ENCODE measurements around the gene ARID1B. TPM values are rescaled to one million over a fixed set of nuclear protein-coding genes. Genes with fewer than 3 reads are reported as not detected.

Gene ARID1B
- total and polyA plus RNA-seq, 2 of the 13 experiments (the other 11 are each of a cell fraction or from before 2014, with no cell fraction given), result 20.1 to 32.6 TPM

GRCh38 chr6:157221049-157221816 lies 444.1 kb downstream of the ARID1B start (continued):
- TF ChIP-seq MAFK (conservative IDR thresholded peaks at IDR 0.05 in 1 of 2, IDR thresholded peaks at IDR 0.05 in 1 of 2; ENCODE audit: low read length in 2 of 2), result no peak
- no peak for TF ChIP-seq SMARCE1 (IDR thresholded peaks at IDR 0.05; ENCODE audit: borderline replicate concordance)
- peak; percentile 28 for TF ChIP-seq AGO1 (IDR thresholded peaks at IDR 0.05; ENCODE audit: low read depth, low read length, poor library complexity, severe bottlenecking)
- TF ChIP-seq JUN (CRISPR knock-in tag; IDR thresholded peaks at IDR 0.05), result no peak
- TF ChIP-seq TCF7 (IDR thresholded peaks at IDR 0.05; ENCODE audit: low read depth), result no peak
- TF ChIP-seq ZHX1 (CRISPR knock-in tag; IDR thresholded peaks at IDR 0.05; ENCODE audit: low read depth), result 0 out of 2 replicates have a peak, but pooled peaks have one; percentile 66
- TF ChIP-seq ETV5 (CRISPR knock-in tag; IDR thresholded peaks at IDR 0.05; ENCODE audit: borderline replicate concordance), result no peak; the same call in none of the 2 replicates
- TF ChIP-seq MED8 (CRISPR knock-in tag; IDR thresholded peaks at IDR 0.05; ENCODE audit: insufficient replicate concordance), result no peak
- 0 out of 2 replicates have a peak, but pooled peaks have one; percentile 26 for TF ChIP-seq CREB1 (IDR thresholded peaks at IDR 0.05)
- TF ChIP-seq CREB1 (CRISPR knock-in tag; IDR thresholded peaks at IDR 0.05), result no peak
- TF ChIP-seq ZNF556 (CRISPR knock-in tag; IDR thresholded peaks at IDR 0.05; ENCODE audit: borderline replicate concordance), result no peak
- TF ChIP-seq ZNF317 (CRISPR knock-in tag; IDR thresholded peaks at IDR 0.05), result no peak
- TF ChIP-seq TAF1 (CRISPR knock-in tag; IDR thresholded peaks at IDR 0.05), result peak; percentile 40; the same call in 1 of the 2 replicates
- TF ChIP-seq ZNF503 (CRISPR knock-in tag; IDR thresholded peaks at IDR 0.05), result no peak
- peak; percentile 53; the same call in 1 of the 2 replicates for TF ChIP-seq ATF7-NPFF (CRISPR knock-in tag; IDR thresholded peaks at IDR 0.05; ENCODE audit: low read depth)
- TF ChIP-seq MIER2 (CRISPR knock-in tag; IDR thresholded peaks at IDR 0.05), result no peak
- no peak for TF ChIP-seq ATM (IDR thresholded peaks at IDR 0.05; ENCODE audit: borderline replicate concordance)
- no peak for TF ChIP-seq SIN3B (IDR thresholded peaks at IDR 0.05; ENCODE audit: low read length)
- TF ChIP-seq ARNT (IDR thresholded peaks at IDR 0.05), result no peak
- peak; percentile 50 for TF ChIP-seq ZSCAN31 (CRISPR knock-in tag; IDR thresholded peaks at IDR 0.05; ENCODE audit: low read depth)
- TF ChIP-seq SPEN (CRISPR knock-in tag; IDR thresholded peaks at IDR 0.05; ENCODE audit: low read depth), result peak; percentile 56; the same call in 1 of the 2 replicates
- TF ChIP-seq TRIM24 (CRISPR knock-in tag; IDR thresholded peaks at IDR 0.05), result no peak
- TF ChIP-seq SP5 (CRISPR knock-in tag; IDR thresholded peaks at IDR 0.05; ENCODE audit: borderline replicate concordance, low read depth), result no peak
- no peak for TF ChIP-seq SP1 (IDR thresholded peaks at IDR 0.05)
- TF ChIP-seq SP1 (CRISPR knock-in tag; IDR thresholded peaks at IDR 0.05), result no peak
- peak; percentile 94 for TF ChIP-seq ZBTB2 (CRISPR knock-in tag; IDR thresholded peaks at IDR 0.05; ENCODE audit: low read depth)
